Endothelial cell of umbilical vein (primary cell): ENCODE data around the gene NECAB2. TPM values are rescaled to one million over a fixed set of nuclear protein-coding genes. Genes with fewer than 3 reads are reported as not detected.
A peak's percentile ranks its signal among the peaks of the same experiment; 100 is the strongest.

Experiments used
- BruUV-seq: library from RNA; stranded (reverse); fragments of 400-500 nt; replicated peaks from 2 replicates; lab custom pipeline; 2021; lab: Mats Ljungman, UMichigan
- CTCF ChIA-PET: fragments of 300-600, 350-600 bp; sonication (Branson Sonifier 250); formaldehyde crosslinking; loops from one replicate; lab custom pipeline; 2021; ENCODE audit warnings: antibody characterized with exemption, inconsistent platforms; lab: Charles Lee
- POLR2A ChIA-PET: fragments of 300-600, 350-600 bp; sonication (Branson Sonifier 250); formaldehyde crosslinking; loops from one replicate; lab custom pipeline; 2021; ENCODE audit warnings: antibody characterized with exemption, inconsistent platforms; lab: Charles Lee
- DNase-seq: peaks from one replicate; pipeline ENCODE4 v3.0.0-alpha.2; 2011; ENCODE audit warnings: low read depth, low spot score
- FAIRE-seq: peaks from 2 replicates; lab custom pipeline; 2011; peaks lifted over from hg19 to GRCh38; lab: Jason Lieb, UNC
- H2AFZ ChIP-seq: 2 replicates; pipeline ENCODE4 v1.6.0; 2012; ENCODE audit warnings: low read depth, low read length, control low read depth, inconsistent platforms
- H3K27ac ChIP-seq: 2 replicates; pipeline ENCODE4 v1.5.1; 2011; ENCODE audit warnings: low read depth, mild to moderate bottlenecking, control low read depth, low read length, moderate library complexity; ENCODE audit not compliant: insufficient read depth
- H3K27me3 ChIP-seq, 2 experiments: 2 replicates each; pipeline versions ENCODE4 v1.6.0 to v1.6.1; 2011; ENCODE audit warnings: low read length in 2 of 2, mixed read lengths in 1 of 2; ENCODE audit not compliant: control insufficient read depth in 2 of 2, insufficient read depth in 2 of 2
- H3K36me3 ChIP-seq, 2 experiments: 2 replicates in 1 of 2; 3 replicates in 1 of 2; pipeline ENCODE4 v1.5.1; 2011; ENCODE audit warnings: low read length in 2 of 2, mild to moderate bottlenecking in 1 of 2, moderate library complexity in 1 of 2; ENCODE audit not compliant: control insufficient read depth in 2 of 2, insufficient read depth in 2 of 2; ENCODE audit errors: extremely low read depth in 1 of 2
- H3K4me1 ChIP-seq: 3 replicates; pipeline ENCODE4 v1.5.1; 2011; ENCODE audit warnings: mild to moderate bottlenecking, low read length; ENCODE audit not compliant: control insufficient read depth, insufficient read depth; ENCODE audit errors: extremely low read depth
- H3K4me2 ChIP-seq: 2 replicates; pipeline ENCODE4 v1.6.1; 2011; ENCODE audit warnings: low read length, control low read depth, mixed read lengths; ENCODE audit not compliant: insufficient read depth
- H3K4me3 ChIP-seq, 3 experiments: fragments of 200-600 bp in 1 of 3; sonication (generic), shearing (Covaris generic) in 1 of 3; replicated peaks in 1 of 3; 2 replicates each; pipeline ENCODE4 v1.5.1; 2011 to 2016; ENCODE audit warnings: control low read depth in 3 of 3, low read length in 3 of 3, mild to moderate bottlenecking in 2 of 3, inconsistent platforms in 1 of 3, low read depth in 1 of 3, moderate library complexity in 1 of 3; ENCODE audit not compliant: insufficient read depth in 1 of 3
- H3K79me2 ChIP-seq: 2 replicates; pipeline ENCODE4 v1.6.0; 2012; ENCODE audit warnings: low read length, inconsistent platforms; ENCODE audit not compliant: control insufficient read depth, insufficient read depth
- H3K9ac ChIP-seq: replicated peaks from 2 replicates; pipeline ENCODE3; 2011; ENCODE audit warnings: low read length, control low read depth; ENCODE audit not compliant: insufficient read depth; ENCODE audit errors: extremely low read depth
- H3K9me1 ChIP-seq: replicated peaks from 3 replicates; pipeline ENCODE4 v1.6.0; 2011; ENCODE audit warnings: mild to moderate bottlenecking, low read length; ENCODE audit not compliant: control insufficient read depth, insufficient read depth; ENCODE audit errors: extremely low read depth
- H3K9me3 ChIP-seq: replicated peaks from 2 replicates; pipeline ENCODE4 v1.5.1; 2012; ENCODE audit warnings: low read length, inconsistent platforms; ENCODE audit not compliant: control insufficient read depth, insufficient read depth
- H4K20me1 ChIP-seq: replicated peaks from 2 replicates; pipeline ENCODE3; 2011; ENCODE audit warnings: mild to moderate bottlenecking, low read length; ENCODE audit not compliant: control insufficient read depth, insufficient read depth; ENCODE audit errors: extremely low read depth
- EZH2 ChIP-seq: IDR thresholded peaks from 2 replicates; pipeline ENCODE4 v1.6.1; 2012; ENCODE audit warnings: borderline replicate concordance, low read depth, mild to moderate bottlenecking, moderate library complexity, low read length, inconsistent platforms; ENCODE audit not compliant: severe bottlenecking
- GATA2 ChIP-seq: IDR thresholded peaks from 2 replicates; pipeline ENCODE4 v1.7.0; 2011; ENCODE audit warnings: low read depth, mild to moderate bottlenecking, moderate library complexity, mixed read lengths, low read length; ENCODE audit not compliant: insufficient read length, insufficient read depth
- JUN ChIP-seq: IDR thresholded peaks from 2 replicates; pipeline ENCODE4 v1.6.1; 2011; ENCODE audit warnings: borderline replicate concordance, low read depth; ENCODE audit not compliant: insufficient read length, insufficient read depth
- POLR2A ChIP-seq: IDR thresholded peaks from 2 replicates; pipeline ENCODE4 v1.6.1; 2012; ENCODE audit warnings: low read depth, mild to moderate bottlenecking, control low read depth, low read length
- POLR2AphosphoS5 ChIP-seq: IDR thresholded peaks from 2 replicates; pipeline ENCODE4 v1.6.1; 2012; ENCODE audit warnings: low read depth, mild to moderate bottlenecking, control low read depth, low read length, moderate library complexity; ENCODE audit not compliant: insufficient read depth
- dilution Hi-C: fragments of 300-500 bp; cut with MboI; formaldehyde crosslinking; loops from one replicate; pipeline ENCODE4 v1.15.0; 2019; ENCODE audit warnings: low sequenced_read_pairs; ENCODE audit not compliant: extremely low pct_ligation_motif_present
- intact Hi-C: fragments of 100-400 bp; cut with micrococcal nuclease; formaldehyde crosslinking; loops from one replicate; pipeline ENCODE4 v1.10.0; 2022
- polyA plus RNA-seq, 4 experiments: library from polyadenylated mRNA; depleted of rRNA in 3 of 4; stranded (reverse) in 3 of 4; unstranded in 1 of 4; fragments of >200 nt; gene quantifications; 2 replicates each; pipeline versions ENCODE4 v1.2.1 to v1.2.3, GENCODE V29; 2011 to 2012; ENCODE audit warnings: missing spikeins in 1 of 4
- total RNA-seq: library from RNA; stranded (reverse); gene quantifications from 2 replicates; pipeline ENCODE4 v1.2.3, GENCODE V29; 2021
- TF ChIP-seq, protein P1 (sequence below): IDR thresholded peaks from 2 replicates; pipeline ENCODE4 v1.6.1; 2011; ENCODE audit not compliant: insufficient read depth, insufficient read length
- TF ChIP-seq, protein P2 (sequence below), 2 donors: IDR thresholded peaks; 1 replicate in 1 of 2; 2 replicates in 1 of 2; pipeline ENCODE4 v1.5.1; 2011; ENCODE audit warnings: low read length in 2 of 2, mild to moderate bottlenecking in 2 of 2, moderate library complexity in 2 of 2, control low read depth in 1 of 2, inconsistent platforms in 1 of 2, low read depth in 1 of 2; ENCODE audit not compliant: insufficient read depth in 1 of 2; ENCODE audit errors: extremely low read depth in 1 of 2

Gene NECAB2
- total and polyA plus RNA-seq, 2 donors (not counting 3 experiments of a cell fraction or from before 2014, with no cell fraction given) = 0.26 to 0.31 TPM

DNA sequence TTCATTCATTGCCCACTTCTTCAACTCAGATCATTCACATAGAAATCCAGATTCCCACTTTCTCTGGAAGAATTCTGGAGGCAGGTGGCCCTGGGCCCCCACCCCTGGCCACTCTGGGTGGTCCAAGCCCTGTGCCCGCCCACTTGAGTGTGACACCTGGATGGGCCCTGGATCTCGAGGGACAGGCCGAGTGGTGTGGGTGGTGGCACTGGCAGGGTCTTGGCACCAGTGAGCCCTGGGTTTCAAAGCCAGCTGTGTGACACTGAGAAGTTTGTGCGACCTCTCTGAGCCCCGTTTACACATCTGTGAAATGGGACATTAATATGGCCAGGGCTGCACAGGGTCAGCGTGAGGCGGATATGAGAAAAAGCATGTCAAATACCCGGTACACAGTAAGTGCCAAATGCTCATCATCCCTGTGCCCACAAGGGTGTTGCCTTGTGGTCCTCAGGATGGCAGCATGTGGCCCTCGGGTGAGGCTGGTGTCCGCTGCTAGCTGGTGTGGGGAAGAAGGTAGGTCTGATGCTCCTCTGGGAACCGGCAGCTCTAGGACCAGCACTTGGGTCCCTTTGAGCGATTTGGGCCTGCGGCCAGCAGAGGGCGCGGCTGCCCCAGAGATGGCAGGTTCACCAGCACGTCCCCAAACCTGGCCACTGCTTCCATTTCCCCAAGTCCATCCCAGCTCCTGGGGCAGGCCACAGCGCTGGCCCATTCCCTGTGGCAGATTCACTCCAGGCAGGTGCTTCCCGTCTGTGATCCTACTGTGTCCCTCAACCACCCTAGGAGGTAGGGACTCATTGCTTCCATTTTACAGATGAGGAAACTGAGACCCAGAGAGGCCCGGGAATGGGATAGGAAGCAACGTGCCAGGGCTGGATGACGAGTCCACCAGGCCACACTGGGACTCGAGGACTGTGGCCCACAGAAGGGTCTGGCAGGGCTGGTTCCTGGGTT lies 11.4 kb upstream of the NECAB2 start:
- Histone ChIP-seq H3K79me2 (peaks cover 4% of the 10 kb centered on the region), H3K36me3 (peaks cover 4 to 6% of the 10 kb centered on the region in 2 experiments), H3K4me1 (peaks cover 22% of the 10 kb centered on the region), H3K4me3 (no peak overlapping the region), H3K9me1 (no peaks in the 10 kb centered on the region), H3K27me3 (no peaks in the 10 kb centered on the region), H2AFZ (no peak overlapping the region), H3K4me2 (no peak overlapping the region), H3K9me3 (no peaks in the 10 kb centered on the region), H3K9ac (no peak overlapping the region), H4K20me1 (no peaks in the 10 kb centered on the region), H3K27ac (no peak overlapping the region)
- BruUV-seq = no TSS peak
- ChIA-PET CTCF (interaction anchor here (0.6 to 3.4 kb wide), 39 partner anchors 8 to 551 kb away, joined by 3 to 38 read pairs (median 4); partner anchors contain the start of gene TAF1C), POLR2A (no interaction called here)
- peak; percentile 70 for DNase-seq
- FAIRE-seq = peak; percentile 94
- dilution Hi-C loops (no loop called here), intact Hi-C loops (loop anchor here (1.0 to 10.0 kb wide), 5 partner anchors 86 to 550 kb away; partner anchors contain the start of gene SLC38A8)
- TF ChIP-seq POLR2AphosphoS5 = no peak
- TF ChIP-seq, protein P1, sequence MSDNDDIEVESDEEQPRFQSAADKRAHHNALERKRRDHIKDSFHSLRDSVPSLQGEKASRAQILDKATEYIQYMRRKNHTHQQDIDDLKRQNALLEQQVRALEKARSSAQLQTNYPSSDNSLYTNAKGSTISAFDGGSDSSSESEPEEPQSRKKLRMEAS = no peak
- TF ChIP-seq EZH2 = no peak
- TF ChIP-seq, protein P2, sequence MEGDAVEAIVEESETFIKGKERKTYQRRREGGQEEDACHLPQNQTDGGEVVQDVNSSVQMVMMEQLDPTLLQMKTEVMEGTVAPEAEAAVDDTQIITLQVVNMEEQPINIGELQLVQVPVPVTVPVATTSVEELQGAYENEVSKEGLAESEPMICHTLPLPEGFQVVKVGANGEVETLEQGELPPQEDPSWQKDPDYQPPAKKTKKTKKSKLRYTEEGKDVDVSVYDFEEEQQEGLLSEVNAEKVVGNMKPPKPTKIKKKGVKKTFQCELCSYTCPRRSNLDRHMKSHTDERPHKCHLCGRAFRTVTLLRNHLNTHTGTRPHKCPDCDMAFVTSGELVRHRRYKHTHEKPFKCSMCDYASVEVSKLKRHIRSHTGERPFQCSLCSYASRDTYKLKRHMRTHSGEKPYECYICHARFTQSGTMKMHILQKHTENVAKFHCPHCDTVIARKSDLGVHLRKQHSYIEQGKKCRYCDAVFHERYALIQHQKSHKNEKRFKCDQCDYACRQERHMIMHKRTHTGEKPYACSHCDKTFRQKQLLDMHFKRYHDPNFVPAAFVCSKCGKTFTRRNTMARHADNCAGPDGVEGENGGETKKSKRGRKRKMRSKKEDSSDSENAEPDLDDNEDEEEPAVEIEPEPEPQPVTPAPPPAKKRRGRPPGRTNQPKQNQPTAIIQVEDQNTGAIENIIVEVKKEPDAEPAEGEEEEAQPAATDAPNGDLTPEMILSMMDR (IDR thresholded peaks at IDR 0.05; ENCODE audit: extremely low read depth in 1 of 2, insufficient read depth in 1 of 2, low read depth in 1 of 2, low read length in 2 of 2) = peak; percentile 93 to 98
- TF ChIP-seq POLR2A = no peak
- no peak for TF ChIP-seq GATA2
- no peak for TF ChIP-seq JUN
